MG63 (cell line): ENCODE results near the gene APOBEC3F. TPM values are rescaled to one million over a fixed set of nuclear protein-coding genes. Genes with fewer than 3 reads are reported as not detected.

ENCODE experiments used
- DNase-seq: peaks from one replicate; pipeline ENCODE4 v3.0.0-alpha.2; 2020
- H3K27me3 ChIP-seq: fragments of 250-450 bp; sonication (Bioruptor Pico); 2 replicates; pipeline ENCODE4 v1.5.1; 2020; ENCODE audit warnings: mild to moderate bottlenecking, moderate library complexity
- H3K36me3 ChIP-seq: fragments of 250-450 bp; sonication (Bioruptor Pico); 2 replicates; pipeline ENCODE4 v1.5.1; 2020; ENCODE audit warnings: mild to moderate bottlenecking, moderate library complexity
- H3K4me3 ChIP-seq: fragments of 250-450 bp; sonication (Bioruptor Pico); 2 replicates; pipeline ENCODE4 v1.5.1; 2020; ENCODE audit warnings: mild to moderate bottlenecking, moderate library complexity
- H3K9me3 ChIP-seq: fragments of 250-450 bp; sonication (Bioruptor Pico); 2 replicates; pipeline ENCODE4 v1.5.1; 2020; ENCODE audit warnings: mild to moderate bottlenecking, moderate library complexity
- total RNA-seq: library from RNA; depleted of rRNA; stranded (reverse); fragments of >200 nt; shearing (Covaris generic); gene quantifications from 2 replicates; pipeline ENCODE4 v1.2.3, GENCODE V29; 2014; ENCODE audit warnings: low replicate concordance

APOBEC3F gene
- total RNA-seq, 1 experiment from 2014 or later = 0.20 TPM

DNA sequence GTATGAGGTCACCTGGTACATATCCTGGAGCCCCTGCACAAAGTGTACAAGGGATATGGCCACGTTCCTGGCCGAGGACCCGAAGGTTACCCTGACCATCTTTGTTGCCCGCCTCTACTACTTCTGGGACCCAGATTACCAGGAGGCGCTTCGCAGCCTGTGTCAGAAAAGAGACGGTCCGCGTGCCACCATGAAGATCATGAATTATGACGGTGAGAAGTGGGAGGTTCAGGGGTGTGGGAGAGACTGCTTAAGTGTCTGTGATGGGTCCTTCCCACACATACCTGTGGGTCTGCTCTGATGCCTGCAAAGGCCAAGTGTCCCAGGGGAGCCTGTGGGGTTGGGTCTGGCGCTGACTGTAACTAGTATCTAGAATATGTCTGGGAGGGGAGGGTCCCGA lies 40.4 kb downstream of the APOBEC3F start:
- Histone ChIP-seq H3K4me3 (no peak overlapping the region), H3K36me3 (no peaks in the 10 kb centered on the region), H3K27me3 (no peaks in the 10 kb centered on the region), H3K9me3 (no peaks in the 10 kb centered on the region)
- DNase-seq = no peak

DNA sequence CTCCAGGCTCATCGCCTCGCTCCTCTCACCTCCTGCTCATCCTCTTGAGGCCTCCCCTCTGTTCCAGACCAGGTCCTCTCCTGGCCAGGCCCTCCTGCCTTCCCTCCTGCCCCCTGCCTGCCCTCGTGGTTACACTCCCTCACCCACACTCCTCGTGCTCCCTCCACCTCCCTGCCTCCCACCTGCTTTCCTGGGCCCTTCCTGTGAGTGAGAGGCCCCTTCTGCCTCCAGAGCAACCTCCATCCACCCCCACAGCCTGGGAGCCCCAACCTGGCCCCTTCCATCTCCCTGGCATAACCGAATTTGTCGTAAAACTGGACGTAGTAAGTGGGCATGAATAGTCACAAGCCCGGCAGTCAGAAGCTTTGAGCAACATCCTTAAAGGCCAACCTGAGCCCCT lies 40.9 kb downstream of the APOBEC3F start:
- Histone ChIP-seq H3K9me3 (no peaks in the 10 kb centered on the region), H3K27me3 (no peaks in the 10 kb centered on the region), H3K36me3 (no peaks in the 10 kb centered on the region), H3K4me3 (no peak overlapping the region)
- no peak for DNase-seq

GRCh38 chr22:39083212-39084165 lies 42.8 kb downstream of the APOBEC3F start:
- H3K4me3 ChIP-seq = no peak overlapping the region
- no peak for DNase-seq
- no peaks in the 10 kb centered on the region for H3K27me3 ChIP-seq
- no peaks in the 10 kb centered on the region for H3K9me3 ChIP-seq
- no peaks in the 10 kb centered on the region for H3K36me3 ChIP-seq

DNA sequence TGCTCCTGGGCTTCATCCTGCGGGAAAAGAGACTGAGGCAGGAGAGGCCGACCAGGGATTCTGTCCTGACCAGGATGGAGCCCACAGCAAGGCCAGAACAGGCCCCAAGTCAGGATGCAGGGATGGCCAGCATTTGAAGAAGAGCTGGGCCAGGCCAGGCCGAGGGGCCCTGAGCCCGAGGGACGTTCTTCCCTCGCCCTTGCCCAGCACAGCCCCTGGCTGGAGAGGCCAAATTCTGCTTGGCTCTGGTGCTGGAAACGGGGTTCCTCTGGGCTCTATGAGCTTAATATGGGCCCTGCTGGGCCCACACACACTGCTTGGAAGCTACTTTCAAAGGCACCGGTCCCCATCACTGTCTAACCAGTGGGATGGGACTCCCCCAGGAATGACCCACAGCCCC lies 44.0 kb downstream of the APOBEC3F start:
- Histone ChIP-seq H3K36me3 (no peaks in the 10 kb centered on the region), H3K27me3 (no peaks in the 10 kb centered on the region), H3K4me3 (no peak overlapping the region), H3K9me3 (no peaks in the 10 kb centered on the region)
- DNase-seq = no peak

- no peak overlapping the region for H3K4me3 ChIP-seq
- no peak for DNase-seq
Observed at GRCh38 chr22:39087098-39087497, 46.4 kb downstream of the APOBEC3F start.

GRCh38 chr22:39087881-39088684 lies 47.4 kb downstream of the APOBEC3F start:
- H3K27me3 ChIP-seq = no peaks in the 10 kb centered on the region
- no peak overlapping the region for H3K4me3 ChIP-seq
- DNase-seq = no peak
- H3K9me3 ChIP-seq = no peaks in the 10 kb centered on the region
- H3K36me3 ChIP-seq = no peaks in the 10 kb centered on the region

More at GRCh38 chr22:39087098-39087497, 46.4 kb downstream of the APOBEC3F start:
- Histone ChIP-seq H3K36me3 (no peaks in the 10 kb centered on the region), H3K27me3 (no peaks in the 10 kb centered on the region), H3K9me3 (no peaks in the 10 kb centered on the region)

DNA sequence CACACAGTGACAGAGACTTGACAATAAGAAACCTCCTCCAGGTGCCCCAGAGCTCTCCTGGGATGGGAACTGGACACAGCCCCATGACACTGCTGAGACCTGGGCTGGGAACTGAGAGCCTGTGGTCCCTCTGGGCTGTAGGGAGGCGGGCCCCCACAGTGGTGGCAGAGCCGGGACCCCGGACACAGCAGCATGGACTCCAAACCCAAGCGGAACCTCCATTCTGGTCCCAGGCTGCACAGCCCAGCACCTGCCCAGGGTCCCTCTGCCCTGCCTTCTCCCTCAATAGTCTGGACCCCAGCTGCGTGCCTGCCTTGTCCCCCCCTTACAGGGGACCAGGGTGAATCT lies 48.0 kb downstream of the APOBEC3F start:
- no peak for DNase-seq

GRCh38 chr22:39089928-39090327 lies 49.3 kb downstream of the APOBEC3F start:
- Histone ChIP-seq H3K36me3 (no peaks in the 10 kb centered on the region), H3K9me3 (no peaks in the 10 kb centered on the region), H3K27me3 (no peaks in the 10 kb centered on the region), H3K4me3 (no peak overlapping the region)
- DNase-seq = no peak

More for the DNA sequence above, 48.0 kb downstream of the APOBEC3F start:
- Histone ChIP-seq H3K27me3 (no peaks in the 10 kb centered on the region), H3K4me3 (no peak overlapping the region), H3K36me3 (no peaks in the 10 kb centered on the region), H3K9me3 (no peaks in the 10 kb centered on the region)

DNA sequence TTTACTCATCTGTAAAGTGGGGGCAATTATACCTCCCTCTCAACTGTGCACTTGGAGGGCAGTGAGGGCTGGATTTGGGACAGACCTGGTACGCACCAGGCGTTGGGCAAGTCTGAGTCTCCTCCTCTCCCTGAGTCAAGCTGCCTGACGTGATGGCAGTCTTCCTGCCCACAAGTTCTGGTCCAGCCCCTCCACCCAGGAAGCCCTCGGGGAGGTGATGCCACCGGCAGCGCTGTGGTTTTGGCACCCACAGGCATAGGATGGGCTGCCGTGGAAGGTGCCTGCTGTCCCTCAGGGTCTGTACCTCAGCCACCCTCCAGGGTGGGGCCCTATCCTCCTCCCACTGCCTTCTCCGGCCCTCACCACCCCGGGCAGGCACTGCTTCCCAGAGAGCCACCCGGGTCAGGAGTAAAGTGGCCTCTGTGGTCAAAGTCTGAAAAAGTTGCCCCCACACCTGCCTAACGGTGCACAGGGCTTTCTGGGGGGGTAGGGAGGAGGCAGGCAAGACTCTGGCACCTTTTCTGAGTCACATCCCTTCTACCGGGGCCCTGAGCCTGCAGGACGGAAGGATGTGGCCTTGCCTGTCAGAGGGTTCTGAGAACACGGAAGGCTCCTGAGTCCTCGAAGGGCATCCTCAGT lies 49.9 kb downstream of the APOBEC3F start:
- Histone ChIP-seq H3K9me3 (no peaks in the 10 kb centered on the region), H3K36me3 (no peaks in the 10 kb centered on the region), H3K4me3 (no peak overlapping the region), H3K27me3 (no peaks in the 10 kb centered on the region)
- peak; percentile 18 for DNase-seq

DNA sequence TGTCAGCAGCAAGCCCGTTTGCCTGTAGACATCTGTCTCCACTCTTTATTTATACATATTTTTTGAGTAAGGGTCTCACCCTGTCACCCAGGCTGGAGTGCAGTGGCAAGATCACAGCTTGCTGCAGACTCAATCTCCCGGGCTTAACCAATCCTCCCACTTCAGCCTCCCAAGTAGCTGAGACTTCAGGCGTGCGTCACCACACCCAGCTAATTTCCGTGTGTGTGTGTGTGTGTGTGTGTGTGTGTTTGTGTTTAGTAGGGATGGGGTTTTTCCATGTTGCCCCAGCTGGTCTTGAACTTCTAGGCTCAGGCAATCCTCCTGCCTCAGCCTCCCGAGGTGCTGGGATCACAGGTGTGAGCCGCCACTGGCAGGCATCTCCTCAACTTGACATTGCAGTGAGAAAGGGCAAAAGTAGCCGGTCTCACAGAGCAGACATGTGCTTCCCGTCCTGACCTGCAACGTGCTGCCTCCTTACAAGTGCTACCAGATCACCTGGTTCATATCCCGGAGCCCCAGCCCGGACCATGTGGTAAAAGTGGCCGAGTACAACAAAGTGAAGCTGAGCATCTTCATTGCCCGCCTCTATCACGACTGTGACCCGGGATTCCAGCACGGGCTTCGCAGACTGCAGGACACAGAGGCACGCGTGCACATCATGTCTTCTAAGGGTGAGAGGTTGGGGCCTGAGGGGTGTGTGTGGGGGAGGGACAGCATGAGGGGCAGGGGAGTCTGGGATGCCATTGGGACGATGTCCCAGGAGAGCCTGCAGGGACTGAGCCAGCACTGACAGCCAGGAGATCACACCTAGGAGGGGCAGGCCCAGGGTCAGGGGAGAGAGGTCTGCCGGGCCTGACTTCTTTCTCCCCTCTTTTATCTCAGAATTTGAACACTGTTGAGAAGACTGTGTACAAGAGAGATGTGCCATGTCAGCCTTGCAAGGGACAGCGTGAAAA lies 50.7 kb downstream of the APOBEC3F start:
- Histone ChIP-seq H3K27me3 (no peaks in the 10 kb centered on the region), H3K9me3 (no peaks in the 10 kb centered on the region), H3K36me3 (no peaks in the 10 kb centered on the region), H3K4me3 (no peak overlapping the region)
- no peak for DNase-seq

GRCh38 chr22:39092111-39092862 lies 51.6 kb downstream of the APOBEC3F start:
- DNase-seq = no peak
- H3K9me3 ChIP-seq = no peaks in the 10 kb centered on the region
- no peaks in the 10 kb centered on the region for H3K27me3 ChIP-seq
- H3K36me3 ChIP-seq = no peaks in the 10 kb centered on the region
- no peak overlapping the region for H3K4me3 ChIP-seq

GRCh38 chr22:39094717-39095389 lies 54.2 kb downstream of the APOBEC3F start:
- DNase-seq = no peak
- H3K36me3 ChIP-seq = no peaks in the 10 kb centered on the region
- no peaks in the 10 kb centered on the region for H3K27me3 ChIP-seq

DNA sequence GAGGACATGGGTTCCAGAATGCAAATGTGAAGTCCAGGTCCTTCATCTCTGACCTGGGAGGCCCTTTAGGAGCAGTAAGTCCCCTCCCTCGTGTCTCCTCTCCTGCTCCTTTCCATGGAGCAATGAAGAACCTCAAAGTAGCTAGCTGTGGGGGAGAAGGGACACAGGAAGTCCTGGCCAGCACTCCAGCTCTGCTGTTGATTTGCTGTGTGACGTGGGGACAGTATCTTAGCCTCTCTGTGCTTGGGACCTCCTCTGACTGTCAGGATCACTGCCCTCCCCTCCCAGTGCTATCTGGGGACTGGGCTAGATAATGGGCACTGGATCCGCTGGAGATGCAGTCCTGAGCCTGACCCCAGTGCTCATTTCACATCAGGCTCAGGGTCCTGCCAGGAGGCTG lies 55.3 kb downstream of the APOBEC3F start:
- H3K27me3 ChIP-seq = no peaks in the 10 kb centered on the region
- no peaks in the 10 kb centered on the region for H3K36me3 ChIP-seq
- no peak for DNase-seq
- H3K4me3 ChIP-seq = no peak overlapping the region
- no peaks in the 10 kb centered on the region for H3K9me3 ChIP-seq

More at GRCh38 chr22:39094717-39095389, 54.2 kb downstream of the APOBEC3F start:
- H3K4me3 ChIP-seq = no peak overlapping the region
- no peaks in the 10 kb centered on the region for H3K9me3 ChIP-seq

- H3K36me3 ChIP-seq = no peaks in the 10 kb centered on the region
- DNase-seq = peak; percentile 36
- H3K9me3 ChIP-seq = no peaks in the 10 kb centered on the region
- H3K4me3 ChIP-seq = no peak within 1 kb of the TSS
- H3K27me3 ChIP-seq = no peaks in the 10 kb centered on the region
Observed at GRCh38 chr22:39097098-39098020, 56.7 kb downstream of the APOBEC3F start, which contains the start of gene APOBEC3H. APOBEC3H (plus strand) TSS chr22:39097244; CDS start chr22:39100279, 3,035 bp downstream.
